Measurements from ENCODE around the gene DBNL.
"Not testable (repeated sequence)": the region's sequence is repeated elsewhere in the genome, so short reads cannot be mapped to it uniquely, and the experiment has no call there.

DNA sequence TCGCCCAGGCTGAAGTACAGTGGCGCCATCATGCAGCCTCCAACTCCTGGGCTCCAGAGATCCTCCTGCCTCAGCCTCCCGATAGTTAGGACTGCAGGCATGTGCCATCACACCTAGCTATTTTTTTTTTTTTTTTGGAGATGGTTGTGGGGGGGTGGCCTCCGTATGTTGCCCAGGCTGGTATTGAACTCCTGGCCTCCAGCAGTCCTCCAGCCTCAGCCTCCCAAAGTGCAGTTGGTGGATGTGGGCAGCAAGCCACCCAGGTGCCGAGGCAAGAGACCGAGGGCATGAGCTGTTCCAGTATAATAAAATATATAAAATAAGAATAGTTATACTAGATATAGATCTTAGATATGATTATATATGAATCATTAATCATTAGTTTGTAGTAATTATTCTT, 24.7 kb upstream of the DBNL start:
- not testable (repeated sequence) for TF ChIP-seq ZNF274 (IDR thresholded peaks at IDR 0.05; ENCODE audit: low read depth, low read length); SUZ12 (IDR thresholded peaks at IDR 0.05; ENCODE audit: extremely low read depth, insufficient read depth, insufficient read length)
